Natural killer cell (primary cell): ENCODE results near the gene KCNC1. TPM values are rescaled to one million over a fixed set of nuclear protein-coding genes. Genes with fewer than 3 reads are reported as not detected.

Experiments
- ATAC-seq, 3 donors: fragments of 150-1000 bp in 2 of 3; fragments of 200-7000 bp in 1 of 3; cut with Tn5 transposase; 1 replicate in 1 of 3; 2 replicates in 2 of 3; pipeline ENCODE4 v1.10.0; 2021; ENCODE audit warnings: mild to moderate bottlenecking in 2 of 3, moderate library complexity in 2 of 3
- DNase-seq, 2 donors: peaks; one replicate each; pipeline versions ENCODE4 v3.0.0 to v3.0.0-alpha.2; 2013 to 2021; ENCODE audit warnings: mixed read lengths in 1 of 2
- H3K27ac ChIP-seq: one replicate; pipeline ENCODE4 v1.5.1; 2013; ENCODE audit warnings: mild to moderate bottlenecking, low read length
- H3K27me3 ChIP-seq: one replicate; pipeline ENCODE4 v1.6.1; 2013; ENCODE audit warnings: low read length; ENCODE audit not compliant: control insufficient read depth, insufficient read depth
- H3K36me3 ChIP-seq: one replicate; pipeline ENCODE4 v1.6.1; 2013; ENCODE audit warnings: low read length; ENCODE audit not compliant: control insufficient read depth, insufficient read depth
- H3K4me1 ChIP-seq: one replicate; pipeline ENCODE4 v1.6.1; 2013; ENCODE audit warnings: low read length; ENCODE audit not compliant: control insufficient read depth, insufficient read depth
- H3K4me3 ChIP-seq: one replicate; pipeline ENCODE4 v1.5.1; 2013; ENCODE audit warnings: low read length
- H3K9me3 ChIP-seq: one replicate; pipeline ENCODE4 v1.6.1; 2013; ENCODE audit warnings: low read length; ENCODE audit not compliant: control insufficient read depth, insufficient read depth
- H3K27ac Mint-ChIP-seq, 2 donors: one replicate each; pipeline ENCODE4 v1.8.0; 2022; ENCODE audit warnings: mild to moderate bottlenecking in 2 of 2, mixed read lengths in 2 of 2, moderate library complexity in 1 of 2
- H3K27me3 Mint-ChIP-seq, 2 donors: one replicate each; pipeline ENCODE4 v1.8.0; 2022; ENCODE audit warnings: low read depth in 2 of 2, mixed read lengths in 2 of 2
- H3K36me3 Mint-ChIP-seq: one replicate; pipeline ENCODE4 v1.8.0; 2022; ENCODE audit warnings: mixed read lengths
- H3K4me1 Mint-ChIP-seq, 2 donors: one replicate each; pipeline ENCODE4 v1.8.0; 2022; ENCODE audit warnings: mixed read lengths in 2 of 2
- H3K4me3 Mint-ChIP-seq: one replicate; pipeline ENCODE4 v1.8.0; 2022; ENCODE audit warnings: mild to moderate bottlenecking, moderate library complexity, mixed read lengths
- H3K9me3 Mint-ChIP-seq, 2 donors: one replicate each; pipeline ENCODE4 v1.8.0; 2022; ENCODE audit warnings: mixed read lengths in 2 of 2
- WGBS: methylation state at CpG from one replicate; pipeline ENCODE4 v1.1.7; 2013; ENCODE audit warnings: missing lambda C conversion rate; ENCODE audit not compliant: insufficient coverage; 5-methylcytosine and 5-hydroxymethylcytosine counted together
- intact Hi-C: fragments of 100-400 bp; cut with micrococcal nuclease; formaldehyde crosslinking; loops from one replicate; pipeline ENCODE4 v1.14.2; 2022
- total RNA-seq, 4 donors: library from RNA; stranded (reverse); fragments of 120-200 nt in 1 of 4; gene quantifications; one replicate each; pipeline versions ENCODE4 v1.2.3 to v1.2.4, GENCODE V29; 2013 to 2022
- TF ChIP-seq, protein P1 (sequence below): fragments of 200-600 bp; IDR thresholded peaks from one replicate; pipeline ENCODE4 v1.8.0; 2022; ENCODE audit warnings: antibody characterized with exemption

KCNC1 gene
- total RNA-seq, 3 donors from 2014 or later (not counting 1 experiment from before 2014, with no cell fraction given) = not detected

DNA sequence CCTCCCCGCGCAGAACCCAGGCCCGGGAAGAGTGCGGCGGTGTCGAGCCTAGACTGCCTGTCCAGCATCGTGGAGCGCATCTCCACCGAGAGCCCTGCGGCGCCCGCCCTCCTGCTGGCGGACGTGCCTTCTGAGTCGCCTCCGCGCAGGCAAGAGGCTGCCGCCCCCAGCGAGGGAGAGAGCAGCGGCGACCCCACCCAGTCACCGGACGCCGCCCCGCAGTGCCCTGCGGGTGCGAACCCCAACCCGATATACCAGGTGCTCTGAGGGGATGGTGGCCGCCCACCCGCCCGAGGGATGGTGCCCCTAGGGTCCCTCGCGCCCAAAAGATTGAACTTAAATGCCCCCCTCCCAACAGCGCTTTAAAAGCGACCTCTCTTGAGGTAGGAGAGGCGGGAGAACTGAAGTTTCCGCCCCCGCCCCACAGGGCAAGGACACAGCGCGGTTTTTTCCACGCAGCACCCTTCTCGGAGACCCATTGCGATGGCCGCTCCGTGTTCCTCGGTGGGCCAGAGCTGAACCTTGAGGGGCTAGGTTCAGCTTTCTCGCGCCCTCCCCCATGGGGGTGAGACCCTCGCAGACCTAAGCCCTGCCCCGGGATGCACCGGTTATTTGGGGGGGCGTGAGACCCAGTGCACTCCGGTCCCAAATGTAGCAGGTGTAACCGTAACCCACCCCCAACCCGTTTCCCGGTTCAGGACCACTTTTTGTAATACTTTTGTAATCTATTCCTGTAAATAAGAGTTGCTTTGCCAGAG, 13.2 kb upstream of the KCNC1 start:
- no peak overlapping the region for H3K4me3 Mint-ChIP-seq
- no peak overlapping the region for H3K27ac Mint-ChIP-seq
- no peaks in the 10 kb centered on the region for H3K4me1 Mint-ChIP-seq
- WGBS = 14% methylated on average over 55 of the region's 56 CpGs
- Histone ChIP-seq H3K9me3 (no peaks in the 10 kb centered on the region), H3K27me3 (peaks cover 7% of the 10 kb centered on the region), H3K36me3 (no peaks in the 10 kb centered on the region), H3K27ac (no peak overlapping the region), H3K4me3 (no peak overlapping the region), H3K4me1 (no peaks in the 10 kb centered on the region)
- no peaks in the 10 kb centered on the region for H3K36me3 Mint-ChIP-seq
- TF ChIP-seq, protein P1, sequence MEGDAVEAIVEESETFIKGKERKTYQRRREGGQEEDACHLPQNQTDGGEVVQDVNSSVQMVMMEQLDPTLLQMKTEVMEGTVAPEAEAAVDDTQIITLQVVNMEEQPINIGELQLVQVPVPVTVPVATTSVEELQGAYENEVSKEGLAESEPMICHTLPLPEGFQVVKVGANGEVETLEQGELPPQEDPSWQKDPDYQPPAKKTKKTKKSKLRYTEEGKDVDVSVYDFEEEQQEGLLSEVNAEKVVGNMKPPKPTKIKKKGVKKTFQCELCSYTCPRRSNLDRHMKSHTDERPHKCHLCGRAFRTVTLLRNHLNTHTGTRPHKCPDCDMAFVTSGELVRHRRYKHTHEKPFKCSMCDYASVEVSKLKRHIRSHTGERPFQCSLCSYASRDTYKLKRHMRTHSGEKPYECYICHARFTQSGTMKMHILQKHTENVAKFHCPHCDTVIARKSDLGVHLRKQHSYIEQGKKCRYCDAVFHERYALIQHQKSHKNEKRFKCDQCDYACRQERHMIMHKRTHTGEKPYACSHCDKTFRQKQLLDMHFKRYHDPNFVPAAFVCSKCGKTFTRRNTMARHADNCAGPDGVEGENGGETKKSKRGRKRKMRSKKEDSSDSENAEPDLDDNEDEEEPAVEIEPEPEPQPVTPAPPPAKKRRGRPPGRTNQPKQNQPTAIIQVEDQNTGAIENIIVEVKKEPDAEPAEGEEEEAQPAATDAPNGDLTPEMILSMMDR = no peak
- no peak for ATAC-seq
- no peaks in the 10 kb centered on the region for H3K9me3 Mint-ChIP-seq
- intact Hi-C loops = no loop called here
- peaks cover 24 to 31% of the 10 kb centered on the region in 2 donors for H3K27me3 Mint-ChIP-seq
- DNase-seq = no peak

DNA sequence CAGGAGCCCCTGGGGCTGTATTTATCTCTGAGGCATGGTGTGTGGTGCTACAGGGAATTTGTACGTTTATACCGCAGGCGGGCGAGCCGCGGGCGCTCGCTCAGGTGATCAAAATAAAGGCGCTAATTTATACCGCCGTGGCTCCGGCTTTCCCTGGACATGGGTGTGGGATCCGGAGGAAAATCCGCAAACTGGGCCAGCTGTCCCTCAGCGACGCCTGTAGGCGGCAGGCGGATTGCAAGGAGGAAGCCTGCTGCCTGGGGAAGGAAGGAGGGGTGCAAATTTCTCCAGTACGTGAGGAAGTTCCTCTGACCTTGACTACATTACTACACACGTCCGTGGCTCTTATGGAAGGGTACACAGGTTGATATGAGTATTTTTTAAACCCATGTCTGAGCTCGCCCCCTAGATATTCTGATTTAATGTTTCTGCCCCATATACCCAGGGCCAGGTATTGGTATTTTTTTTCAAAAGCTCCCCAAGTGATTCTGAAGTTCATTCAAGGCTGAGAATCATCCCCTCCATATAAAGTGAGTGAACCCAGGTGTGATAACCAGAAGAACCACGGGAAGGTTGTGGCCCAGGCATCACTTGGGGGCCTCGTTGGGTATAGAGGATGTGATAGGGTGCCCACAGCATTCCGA, 12.5 kb upstream of the KCNC1 start:
- no peaks in the 10 kb centered on the region for H3K36me3 ChIP-seq
- Mint-ChIP-seq H3K27ac (no peak overlapping the region), H3K27me3 (peaks cover 24 to 32% of the 10 kb centered on the region in 2 donors), H3K36me3 (no peaks in the 10 kb centered on the region), H3K4me3 (no peak overlapping the region), H3K9me3 (no peaks in the 10 kb centered on the region), H3K4me1 (no peaks in the 10 kb centered on the region)
- H3K4me1 ChIP-seq = no peaks in the 10 kb centered on the region
- peaks cover 7% of the 10 kb centered on the region for H3K27me3 ChIP-seq
- WGBS = 16% methylated on average over 21 of the region's 25 CpGs
- no peak for ATAC-seq
- no peak for DNase-seq
- H3K27ac ChIP-seq = no peak overlapping the region
- no peaks in the 10 kb centered on the region for H3K9me3 ChIP-seq
- TF ChIP-seq, protein P1 = no peak
- H3K4me3 ChIP-seq = no peak overlapping the region
- intact Hi-C loops = no loop called here

DNA sequence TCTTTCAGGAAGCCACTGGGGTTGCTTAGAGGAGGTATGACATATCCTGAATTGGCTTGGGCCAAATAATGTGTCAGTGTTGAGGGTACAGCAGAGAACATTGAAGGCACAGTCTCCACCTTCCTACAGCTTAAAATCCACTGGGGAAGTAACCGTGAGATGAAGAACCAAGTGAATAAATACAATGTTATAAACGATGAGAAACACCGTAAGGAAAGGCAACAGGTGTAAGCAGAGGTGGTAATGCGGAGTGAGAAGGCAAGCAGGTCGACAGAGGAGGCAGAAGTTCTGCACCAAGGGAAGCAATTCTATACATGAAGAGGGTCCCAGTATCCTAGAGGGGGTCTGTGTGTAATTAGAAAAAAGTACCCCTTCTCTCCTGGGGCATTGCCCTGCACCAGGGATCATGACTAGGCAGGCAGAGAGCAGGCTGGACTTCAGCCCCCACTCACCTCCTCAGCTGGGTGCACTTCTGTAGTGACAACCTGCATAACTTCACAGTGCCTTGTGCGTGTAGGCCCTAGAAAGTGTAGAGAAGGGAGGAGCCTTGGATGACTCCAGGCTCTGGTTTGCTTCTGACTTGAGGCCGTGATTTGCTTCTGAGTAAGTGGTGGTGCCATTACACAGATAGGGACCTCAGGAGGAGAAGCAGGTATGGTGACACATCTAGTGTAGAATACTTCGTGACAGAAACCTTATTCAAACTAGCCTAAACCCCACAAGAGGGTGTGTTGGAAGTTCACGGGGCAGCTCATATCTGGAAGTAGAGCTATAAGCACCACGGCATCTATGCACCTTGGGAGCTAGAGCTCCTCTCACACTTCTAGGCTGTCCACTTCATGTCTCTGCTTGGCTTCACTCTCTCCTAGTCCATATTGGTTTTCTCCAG, 10.3 kb upstream of the KCNC1 start:
- ATAC-seq = no peak
- intact Hi-C loops = no loop called here
- peaks cover 7% of the 10 kb centered on the region for H3K27me3 ChIP-seq
- Mint-ChIP-seq H3K4me3 (no peak overlapping the region), H3K4me1 (no peaks in the 10 kb centered on the region), H3K27me3 (peaks cover 34 to 39% of the 10 kb centered on the region in 2 donors), H3K27ac (no peak overlapping the region), H3K36me3 (no peaks in the 10 kb centered on the region), H3K9me3 (no peaks in the 10 kb centered on the region)
- no peak overlapping the region for H3K27ac ChIP-seq
- WGBS = 74% methylated on average over 10 of the region's 10 CpGs
- H3K4me3 ChIP-seq = no peak overlapping the region
- H3K4me1 ChIP-seq = no peaks in the 10 kb centered on the region
- H3K9me3 ChIP-seq = no peaks in the 10 kb centered on the region
- TF ChIP-seq, protein P1 = no peak
- no peaks in the 10 kb centered on the region for H3K36me3 ChIP-seq
- DNase-seq = no peak
